Fibroblast of lung (primary cell): ENCODE measurements around the gene DNAL4. TPM values are rescaled to one million over a fixed set of nuclear protein-coding genes. Genes with fewer than 3 reads are reported as not detected.

Experiments used
- DNase-seq, 2 donors: peaks; one replicate each; pipeline versions ENCODE4 v3.0.0 to v3.0.0-alpha.2; 2010; ENCODE audit warnings: low read depth in 2 of 2
- H2AFZ ChIP-seq: 2 replicates; pipeline ENCODE4 v1.5.1; 2012; ENCODE audit warnings: low read length, control low read depth, inconsistent platforms
- H3K27ac ChIP-seq: 2 replicates; pipeline ENCODE4 v1.5.1; 2011; ENCODE audit warnings: low read length, control low read depth; ENCODE audit not compliant: insufficient read depth
- H3K27me3 ChIP-seq: 2 replicates; pipeline ENCODE4 v1.5.1; 2011; ENCODE audit warnings: mild to moderate bottlenecking, low read length; ENCODE audit not compliant: control insufficient read depth, insufficient read depth
- H3K36me3 ChIP-seq: 2 replicates; pipeline ENCODE4 v1.5.1; 2011; ENCODE audit warnings: low read length; ENCODE audit not compliant: control insufficient read depth, insufficient read depth
- H3K4me1 ChIP-seq: 2 replicates; pipeline ENCODE4 v1.5.1; 2011; ENCODE audit warnings: low read length; ENCODE audit not compliant: control insufficient read depth, insufficient read depth; ENCODE audit errors: extremely low read depth
- H3K4me2 ChIP-seq: 2 replicates; pipeline ENCODE4 v1.5.1; 2011; ENCODE audit warnings: low read length, control low read depth; ENCODE audit not compliant: insufficient read depth; ENCODE audit errors: extremely low read depth
- H3K4me3 ChIP-seq, 4 experiments: fragments of 200-600 bp in 1 of 4; sonication (generic) in 1 of 4; replicated peaks in 1 of 4; 2 replicates each; pipeline ENCODE4 v1.5.1; 2011 to 2016; ENCODE audit warnings: low read length in 4 of 4, low read depth in 3 of 4, mild to moderate bottlenecking in 3 of 4, control low read depth in 2 of 4, inconsistent platforms in 1 of 4, mixed read lengths in 1 of 4; ENCODE audit not compliant: insufficient read depth in 1 of 4; ENCODE audit errors: control extremely low read depth in 1 of 4
- H3K79me2 ChIP-seq: 2 replicates; pipeline ENCODE4 v1.5.1; 2012; ENCODE audit warnings: mild to moderate bottlenecking, low read length, inconsistent platforms; ENCODE audit not compliant: control insufficient read depth, insufficient read depth
- H3K9ac ChIP-seq: 2 replicates; pipeline ENCODE4 v1.5.1; 2011; ENCODE audit warnings: mild to moderate bottlenecking, low read length, control low read depth; ENCODE audit not compliant: insufficient read depth
- H3K9me3 ChIP-seq: 2 replicates; pipeline ENCODE4 v1.5.1; 2012; ENCODE audit warnings: low read depth, low read length; ENCODE audit not compliant: control insufficient read depth, insufficient read depth
- H4K20me1 ChIP-seq: 2 replicates; pipeline ENCODE4 v1.5.1; 2011; ENCODE audit warnings: low read length; ENCODE audit not compliant: control insufficient read depth, insufficient read depth; ENCODE audit errors: extremely low read depth
- EZH2 ChIP-seq: IDR thresholded peaks from 2 replicates; pipeline ENCODE4 v1.5.1; 2012; ENCODE audit warnings: low read length, control low read depth, mild to moderate bottlenecking; ENCODE audit errors: missing control alignments
- polyA plus RNA-seq, 2 donors: library from polyadenylated mRNA; depleted of rRNA in 1 of 2; stranded (reverse) in 1 of 2; unstranded in 1 of 2; fragments of >200 nt; gene quantifications; 2 replicates each; pipeline ENCODE4 v1.2.1, GENCODE V29; 2011 to 2012; ENCODE audit warnings: missing spikeins in 1 of 2
- total RNA-seq: library from RNA; depleted of rRNA; stranded (reverse); fragments of >200 nt; gene quantifications from 2 replicates; pipeline ENCODE4 v1.2.1, GENCODE V29; 2014
- TF ChIP-seq, protein P1 (sequence below), 2 donors: IDR thresholded peaks in 1 of 2; conservative IDR thresholded peaks in 1 of 2; 1 replicate in 1 of 2; 2 replicates in 1 of 2; pipeline ENCODE4 v1.5.1; 2011 to 2012; ENCODE audit warnings: low read length in 2 of 2, control low read depth in 1 of 2, inconsistent platforms in 1 of 2, low read depth in 1 of 2, mild to moderate bottlenecking in 1 of 2

The DNAL4 gene
- total and polyA plus RNA-seq, 2 donors (not counting 1 experiment from before 2014, with no cell fraction given) = 13.3 to 25.1 TPM

DNA sequence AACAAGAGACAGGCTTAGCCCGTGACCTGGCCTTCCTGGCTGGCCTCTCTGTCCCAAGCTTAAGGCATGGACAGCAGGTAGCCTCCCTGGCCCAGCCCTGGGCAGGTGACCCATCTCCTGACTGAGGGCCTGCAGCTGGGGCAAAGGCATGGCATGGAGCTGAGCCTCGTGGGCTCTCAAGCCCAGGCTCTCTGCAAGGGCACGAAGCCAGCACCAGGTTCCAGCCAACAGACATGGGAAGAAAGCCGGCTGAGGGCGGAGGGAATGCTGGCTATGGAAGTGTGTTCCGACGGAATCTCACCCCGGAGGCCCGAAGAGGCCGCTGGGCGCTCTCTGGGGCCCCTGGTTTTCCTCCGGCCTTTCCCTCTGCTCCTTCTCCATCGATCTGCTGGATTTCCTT, 12.9 kb downstream of the DNAL4 start:
- Histone ChIP-seq H3K9me3 (no peaks in the 10 kb centered on the region), H3K36me3 (peaks cover 2% of the 10 kb centered on the region)
- no peak for DNase-seq

DNA sequence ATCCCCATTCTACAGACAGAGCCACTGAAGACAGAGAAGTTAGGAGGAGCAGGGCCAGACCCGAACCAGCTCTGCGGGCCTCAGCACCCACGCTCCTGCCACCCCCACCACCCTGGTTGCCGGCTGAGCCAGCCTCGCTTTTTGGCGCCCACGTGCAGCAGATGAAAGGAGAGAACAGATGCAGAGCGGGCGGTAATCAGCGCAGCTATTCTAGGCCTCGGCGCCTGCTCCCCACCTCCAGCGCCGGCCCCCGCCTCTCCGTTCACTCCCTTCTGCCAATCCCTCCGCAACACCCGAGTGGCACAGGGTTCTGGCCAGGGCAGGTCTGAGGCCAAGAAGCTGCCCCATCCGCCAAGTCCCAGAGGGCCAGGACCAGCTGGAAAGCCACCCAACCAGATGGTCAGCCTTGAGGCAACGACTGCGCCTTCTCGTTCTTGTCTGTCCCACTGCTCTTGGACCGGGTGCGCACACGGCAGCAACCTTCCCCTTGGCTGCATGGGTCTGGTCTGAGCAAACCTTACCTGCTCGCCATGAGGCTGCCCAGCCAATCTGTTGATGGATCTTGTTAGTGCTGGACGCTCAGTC, 16.8 kb downstream of the DNAL4 start:
- Histone ChIP-seq H3K79me2 (no peaks in the 10 kb centered on the region), H3K9me3 (no peaks in the 10 kb centered on the region), H2AFZ (no peak overlapping the region), H3K4me2 (no peak overlapping the region), H3K4me1 (no peaks in the 10 kb centered on the region), H3K36me3 (peaks cover 2% of the 10 kb centered on the region), H3K4me3 (no peak overlapping the region), H3K27me3 (no peaks in the 10 kb centered on the region), H3K27ac (no peak overlapping the region), H4K20me1 (no peaks in the 10 kb centered on the region), H3K9ac (no peak overlapping the region)
- no peak for DNase-seq
- TF ChIP-seq EZH2 = no peak
- TF ChIP-seq, protein P1, sequence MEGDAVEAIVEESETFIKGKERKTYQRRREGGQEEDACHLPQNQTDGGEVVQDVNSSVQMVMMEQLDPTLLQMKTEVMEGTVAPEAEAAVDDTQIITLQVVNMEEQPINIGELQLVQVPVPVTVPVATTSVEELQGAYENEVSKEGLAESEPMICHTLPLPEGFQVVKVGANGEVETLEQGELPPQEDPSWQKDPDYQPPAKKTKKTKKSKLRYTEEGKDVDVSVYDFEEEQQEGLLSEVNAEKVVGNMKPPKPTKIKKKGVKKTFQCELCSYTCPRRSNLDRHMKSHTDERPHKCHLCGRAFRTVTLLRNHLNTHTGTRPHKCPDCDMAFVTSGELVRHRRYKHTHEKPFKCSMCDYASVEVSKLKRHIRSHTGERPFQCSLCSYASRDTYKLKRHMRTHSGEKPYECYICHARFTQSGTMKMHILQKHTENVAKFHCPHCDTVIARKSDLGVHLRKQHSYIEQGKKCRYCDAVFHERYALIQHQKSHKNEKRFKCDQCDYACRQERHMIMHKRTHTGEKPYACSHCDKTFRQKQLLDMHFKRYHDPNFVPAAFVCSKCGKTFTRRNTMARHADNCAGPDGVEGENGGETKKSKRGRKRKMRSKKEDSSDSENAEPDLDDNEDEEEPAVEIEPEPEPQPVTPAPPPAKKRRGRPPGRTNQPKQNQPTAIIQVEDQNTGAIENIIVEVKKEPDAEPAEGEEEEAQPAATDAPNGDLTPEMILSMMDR (conservative IDR thresholded peaks at IDR 0.05 in 1 of 2, IDR thresholded peaks at IDR 0.05 in 1 of 2; ENCODE audit: low read depth in 1 of 2, low read length in 2 of 2) = no peak

More for the DNA sequence above, 12.9 kb downstream of the DNAL4 start:
- Histone ChIP-seq H3K27ac (no peak overlapping the region), H3K79me2 (no peaks in the 10 kb centered on the region), H3K4me1 (no peaks in the 10 kb centered on the region), H3K4me2 (no peak overlapping the region), H3K27me3 (no peaks in the 10 kb centered on the region), H4K20me1 (no peaks in the 10 kb centered on the region), H3K9ac (no peak overlapping the region), H3K4me3 (no peak overlapping the region), H2AFZ (no peak overlapping the region)
- no peak for TF ChIP-seq EZH2
- TF ChIP-seq, protein P1 (conservative IDR thresholded peaks at IDR 0.05 in 1 of 2, IDR thresholded peaks at IDR 0.05 in 1 of 2; ENCODE audit: low read depth in 1 of 2, low read length in 2 of 2) = no peak

DNA sequence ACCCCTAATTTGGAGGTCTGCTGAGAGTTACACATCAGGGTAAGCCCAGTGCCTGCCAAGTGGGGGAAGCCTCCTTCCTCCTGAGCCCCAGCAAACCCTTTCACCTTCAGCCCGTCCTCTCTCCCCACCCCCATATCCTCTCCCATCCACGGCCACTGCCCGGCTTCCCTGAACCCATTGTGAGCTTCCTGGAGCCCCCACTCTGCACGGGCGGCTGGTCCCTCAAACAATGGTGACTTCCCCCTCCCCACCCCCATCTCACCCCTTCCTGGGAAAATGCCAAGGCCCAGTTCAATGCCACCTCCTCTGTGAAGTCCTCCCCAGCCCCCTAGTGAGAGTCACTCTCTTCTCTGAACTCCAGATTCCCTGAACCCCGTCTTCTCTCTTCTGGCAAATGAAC, 17.9 kb downstream of the DNAL4 start:
- Histone ChIP-seq H2AFZ (no peak overlapping the region), H3K4me2 (no peak overlapping the region), H3K27ac (no peak overlapping the region), H3K4me1 (no peaks in the 10 kb centered on the region), H3K4me3 (no peak overlapping the region), H3K36me3 (peaks cover 2% of the 10 kb centered on the region), H3K27me3 (no peaks in the 10 kb centered on the region), H3K9ac (no peak overlapping the region), H3K9me3 (no peaks in the 10 kb centered on the region), H3K79me2 (no peaks in the 10 kb centered on the region), H4K20me1 (no peaks in the 10 kb centered on the region)
- TF ChIP-seq, protein P1 (conservative IDR thresholded peaks at IDR 0.05 in 1 of 2, IDR thresholded peaks at IDR 0.05 in 1 of 2; ENCODE audit: low read depth in 1 of 2, low read length in 2 of 2) = no peak
- no peak for TF ChIP-seq EZH2
- no peak for DNase-seq
